ENCODE data around the gene SEMA3B.

SEMA3B gene

GRCh38 chr3:50221051-50221410 lies 47.9 kb upstream of the SEMA3B start:
- no peak overlapping the region for H3K4me3 ChIP-seq (ENCODE audit: low read length, poor library complexity, severe bottlenecking)
- H3K9ac ChIP-seq (ENCODE audit: low read depth, low read length, poor library complexity, severe bottlenecking) = no peak overlapping the region
- no peaks in the 10 kb centered on the region for H3K9me2 ChIP-seq (replicated peaks; ENCODE audit: low read depth, low read length)
- H3K4me2 ChIP-seq (ENCODE audit: low read depth, low read length, poor library complexity, severe bottlenecking) = no peak overlapping the region
- H3K27me3 ChIP-seq (ENCODE audit: insufficient read depth, low read length, poor library complexity, severe bottlenecking) = no peaks in the 10 kb centered on the region
- no peak overlapping the region for H2AFZ ChIP-seq (ENCODE audit: low read length)
- peaks cover 2% of the 10 kb centered on the region for H3K4me1 ChIP-seq (ENCODE audit: insufficient read depth, low read length, poor library complexity, severe bottlenecking)
- H3K79me2 ChIP-seq (ENCODE audit: insufficient read depth, low read length) = no peaks in the 10 kb centered on the region
- TF ChIP-seq EZH2phosphoT487 (IDR thresholded peaks at IDR 0.05; ENCODE audit: borderline replicate concordance) (no peak), CTCF (conservative IDR thresholded peaks at IDR 0.05; ENCODE audit: low read length) (no peak)
- H3K9me3 ChIP-seq (ENCODE audit: insufficient read depth, low read depth, low read length) = no peaks in the 10 kb centered on the region
- no peaks in the 10 kb centered on the region for H3K36me3 ChIP-seq (ENCODE audit: insufficient read depth, low read length)
- H4K20me1 ChIP-seq (ENCODE audit: insufficient read depth, low read length, poor library complexity, severe bottlenecking) = no peaks in the 10 kb centered on the region
- H3F3A ChIP-seq (ENCODE audit: low read depth) = no peaks in the 10 kb centered on the region

- Histone ChIP-seq H3K4me1 (ENCODE audit: insufficient read depth, low read length, poor library complexity, severe bottlenecking) (peaks cover 2% of the 10 kb centered on the region), H3K9me2 (replicated peaks; ENCODE audit: low read depth, low read length) (no peaks in the 10 kb centered on the region), H3K27me3 (ENCODE audit: insufficient read depth, low read length, poor library complexity, severe bottlenecking) (no peaks in the 10 kb centered on the region), H3K9me3 (ENCODE audit: insufficient read depth, low read depth, low read length) (no peaks in the 10 kb centered on the region), H3K4me2 (ENCODE audit: low read depth, low read length, poor library complexity, severe bottlenecking) (no peak overlapping the region), H3K4me3 (ENCODE audit: low read length, poor library complexity, severe bottlenecking) (no peak overlapping the region), H3K79me2 (ENCODE audit: insufficient read depth, low read length) (no peaks in the 10 kb centered on the region), H4K20me1 (ENCODE audit: insufficient read depth, low read length, poor library complexity, severe bottlenecking) (no peaks in the 10 kb centered on the region), H3K36me3 (ENCODE audit: insufficient read depth, low read length) (no peaks in the 10 kb centered on the region), H3K9ac (ENCODE audit: low read depth, low read length, poor library complexity, severe bottlenecking) (no peak overlapping the region), H2AFZ (ENCODE audit: low read length) (no peak overlapping the region), H3F3A (ENCODE audit: low read depth) (no peaks in the 10 kb centered on the region)
- TF ChIP-seq CTCF (conservative IDR thresholded peaks at IDR 0.05; ENCODE audit: low read length) (peak; percentile 43), EZH2phosphoT487 (IDR thresholded peaks at IDR 0.05; ENCODE audit: borderline replicate concordance) (no peak)
These were observed 47.4 kb upstream of the SEMA3B start for GRCh38 chr3:50221411-50222168.

GRCh38 chr3:50222169-50222528 lies 46.8 kb upstream of the SEMA3B start:
- Histone ChIP-seq H3K36me3 (ENCODE audit: insufficient read depth, low read length) (no peaks in the 10 kb centered on the region), H3K9ac (ENCODE audit: low read depth, low read length, poor library complexity, severe bottlenecking) (no peak overlapping the region), H3K27me3 (ENCODE audit: insufficient read depth, low read length, poor library complexity, severe bottlenecking) (no peaks in the 10 kb centered on the region), H3K9me2 (replicated peaks; ENCODE audit: low read depth, low read length) (no peaks in the 10 kb centered on the region), H4K20me1 (ENCODE audit: insufficient read depth, low read length, poor library complexity, severe bottlenecking) (no peaks in the 10 kb centered on the region), H3K4me2 (ENCODE audit: low read depth, low read length, poor library complexity, severe bottlenecking) (no peak overlapping the region), H3K4me3 (ENCODE audit: low read length, poor library complexity, severe bottlenecking) (no peak overlapping the region), H3K79me2 (ENCODE audit: insufficient read depth, low read length) (no peaks in the 10 kb centered on the region), H3F3A (ENCODE audit: low read depth) (no peaks in the 10 kb centered on the region), H3K4me1 (ENCODE audit: insufficient read depth, low read length, poor library complexity, severe bottlenecking) (peaks cover 7% of the 10 kb centered on the region), H3K9me3 (ENCODE audit: insufficient read depth, low read depth, low read length) (no peaks in the 10 kb centered on the region), H2AFZ (ENCODE audit: low read length) (no peak overlapping the region)
- TF ChIP-seq EZH2phosphoT487 (IDR thresholded peaks at IDR 0.05; ENCODE audit: borderline replicate concordance) (no peak), CTCF (conservative IDR thresholded peaks at IDR 0.05; ENCODE audit: low read length) (no peak)
